Measurements from ENCODE around the gene GOPC.

DNA sequence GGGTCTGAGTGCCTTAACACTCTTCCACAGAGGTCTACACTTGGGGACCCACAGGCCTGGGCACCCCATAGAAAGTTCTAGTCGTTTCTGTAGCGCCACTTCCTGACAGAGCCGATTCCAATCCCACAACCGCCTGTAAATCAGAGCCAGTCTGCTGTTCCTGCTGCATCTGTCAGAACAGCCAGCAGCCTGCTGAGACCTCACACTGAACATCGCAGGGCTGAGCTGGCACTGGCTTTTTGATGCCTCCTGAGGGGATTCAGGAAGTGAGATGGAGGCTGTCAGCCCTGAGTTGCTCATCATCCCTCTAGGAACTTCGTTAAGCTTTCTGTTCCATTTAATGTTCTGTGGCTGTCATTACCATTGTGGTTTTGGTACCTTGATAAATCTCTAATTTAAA, 71.0 kb downstream of the GOPC start:
- TF ChIP-seq, protein P1, sequence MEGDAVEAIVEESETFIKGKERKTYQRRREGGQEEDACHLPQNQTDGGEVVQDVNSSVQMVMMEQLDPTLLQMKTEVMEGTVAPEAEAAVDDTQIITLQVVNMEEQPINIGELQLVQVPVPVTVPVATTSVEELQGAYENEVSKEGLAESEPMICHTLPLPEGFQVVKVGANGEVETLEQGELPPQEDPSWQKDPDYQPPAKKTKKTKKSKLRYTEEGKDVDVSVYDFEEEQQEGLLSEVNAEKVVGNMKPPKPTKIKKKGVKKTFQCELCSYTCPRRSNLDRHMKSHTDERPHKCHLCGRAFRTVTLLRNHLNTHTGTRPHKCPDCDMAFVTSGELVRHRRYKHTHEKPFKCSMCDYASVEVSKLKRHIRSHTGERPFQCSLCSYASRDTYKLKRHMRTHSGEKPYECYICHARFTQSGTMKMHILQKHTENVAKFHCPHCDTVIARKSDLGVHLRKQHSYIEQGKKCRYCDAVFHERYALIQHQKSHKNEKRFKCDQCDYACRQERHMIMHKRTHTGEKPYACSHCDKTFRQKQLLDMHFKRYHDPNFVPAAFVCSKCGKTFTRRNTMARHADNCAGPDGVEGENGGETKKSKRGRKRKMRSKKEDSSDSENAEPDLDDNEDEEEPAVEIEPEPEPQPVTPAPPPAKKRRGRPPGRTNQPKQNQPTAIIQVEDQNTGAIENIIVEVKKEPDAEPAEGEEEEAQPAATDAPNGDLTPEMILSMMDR (IDR thresholded peaks at IDR 0.05; ENCODE audit: control extremely low read depth in 1 of 3, insufficient read depth in 1 of 3, low read depth in 1 of 3, low read length in 3 of 3), result no peak
- TF ChIP-seq CBX8 (IDR thresholded peaks at IDR 0.05; ENCODE audit: borderline replicate concordance, low read depth, low read length) (no peak), JUND (IDR thresholded peaks at IDR 0.05; ENCODE audit: low read length) (no peak), NRF1 (IDR thresholded peaks at IDR 0.05; ENCODE audit: low read depth, low read length) (no peak), POU5F1 (IDR thresholded peaks at IDR 0.05; ENCODE audit: low read depth, low read length) (no peak), SIN3A (conservative IDR thresholded peaks at IDR 0.05 in 1 of 2, IDR thresholded peaks at IDR 0.05 in 1 of 2; ENCODE audit: low read depth in 1 of 2, low read length in 2 of 2) (no peak), YY1 (IDR thresholded peaks at IDR 0.05; ENCODE audit: low read depth, low read length) (no peak), BACH1 (IDR thresholded peaks at IDR 0.05; ENCODE audit: low read length) (no peak), RFX5 (IDR thresholded peaks at IDR 0.05; ENCODE audit: borderline replicate concordance, low read depth, low read length) (no peak), CHD1 (IDR thresholded peaks at IDR 0.05; ENCODE audit: low read depth, low read length) (no peak), RAD21 (IDR thresholded peaks at IDR 0.05 in 1 of 2, conservative IDR thresholded peaks at IDR 0.05 in 1 of 2; ENCODE audit: low read depth in 2 of 2, low read length in 2 of 2) (no peak), RXRA (IDR thresholded peaks at IDR 0.05; ENCODE audit: insufficient read depth, low read depth, low read length) (no peak), MAFK (IDR thresholded peaks at IDR 0.05; ENCODE audit: low read depth, low read length) (no peak)
